CD4-positive, alpha-beta T cell treated with Interleukin-4 for 4 hours (primary cell): ENCODE data around the gene TH.

ENCODE experiments used
- DNase-seq: peaks from one replicate; pipeline ENCODE4 v3.0.0-alpha.2; 2020

TH gene

DNA sequence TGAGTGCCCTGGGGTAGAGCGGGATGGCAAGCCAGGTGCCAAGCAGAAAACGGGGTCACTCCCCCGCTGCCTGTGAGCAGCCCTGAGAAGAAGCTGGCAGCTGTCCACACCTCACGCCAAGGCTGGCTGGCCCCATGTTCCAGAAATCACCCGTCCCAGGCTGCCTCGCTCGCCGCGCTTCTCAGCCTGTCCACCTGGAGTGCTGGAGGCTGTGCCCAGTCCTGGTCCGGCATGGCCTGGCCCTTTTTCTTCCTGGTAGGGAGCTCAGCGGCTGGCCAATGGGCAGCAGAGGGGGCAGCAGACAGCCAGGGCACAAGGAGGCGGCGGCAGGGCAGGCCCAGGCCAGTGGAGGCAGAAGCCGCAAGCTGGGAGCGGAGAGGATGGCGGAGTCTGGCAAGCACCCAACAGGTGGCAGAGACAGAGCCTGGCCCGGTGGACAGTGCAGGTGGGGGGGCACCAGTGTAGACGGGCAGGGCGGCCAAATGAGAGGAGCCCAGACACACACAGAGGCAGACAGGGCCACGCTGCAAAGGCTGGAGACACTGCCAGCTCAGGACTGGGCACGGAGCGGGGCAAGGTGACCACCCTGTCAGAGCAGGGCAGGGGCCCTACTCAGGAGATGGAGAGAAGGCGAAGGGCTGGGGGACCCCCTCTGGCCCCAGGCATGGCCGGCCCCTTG is 37.2 kb upstream of the TH start:
- no peak for DNase-seq

DNA sequence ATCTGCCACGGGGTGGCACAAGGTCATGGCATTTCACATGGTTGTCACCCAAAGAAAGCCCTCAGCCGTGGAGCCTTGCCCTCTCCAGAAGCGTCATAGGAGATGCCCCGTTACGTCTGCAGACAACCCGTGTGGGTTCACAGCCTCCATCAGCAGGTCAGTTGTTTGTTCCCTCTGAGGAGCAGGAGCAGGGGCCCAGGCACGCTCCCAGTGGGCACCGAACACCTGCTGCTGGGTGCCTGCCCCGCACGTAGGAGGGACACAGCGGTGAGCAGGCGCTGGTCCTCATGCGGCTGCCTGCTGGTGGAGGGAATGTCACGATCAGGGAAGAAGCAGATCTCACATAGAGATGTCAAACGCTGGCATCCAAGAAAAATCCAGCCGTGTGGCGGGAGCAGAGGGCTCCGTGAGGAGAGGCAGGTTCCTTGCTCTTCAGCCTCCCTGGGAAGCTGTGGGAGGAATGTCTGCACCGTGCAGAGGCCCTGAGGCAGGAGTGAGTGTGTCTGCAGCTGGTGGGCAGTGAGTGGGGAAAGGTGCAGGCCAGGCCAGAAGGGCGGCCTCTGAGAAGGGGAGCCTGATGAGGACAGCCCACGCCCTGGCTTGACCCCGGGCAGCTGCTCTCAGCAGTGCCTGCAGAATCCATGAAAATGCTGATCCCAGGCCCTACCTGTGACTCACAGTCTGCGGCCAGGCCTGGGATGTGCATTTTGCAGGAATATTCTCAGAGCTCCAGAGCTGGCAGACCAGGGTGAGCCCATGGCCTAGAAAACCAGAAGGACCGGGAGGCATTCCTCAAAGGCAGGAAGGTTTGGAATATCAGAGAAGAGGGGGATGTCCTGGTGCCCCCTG is 36.4 kb upstream of the TH start:
- DNase-seq = no peak

DNA sequence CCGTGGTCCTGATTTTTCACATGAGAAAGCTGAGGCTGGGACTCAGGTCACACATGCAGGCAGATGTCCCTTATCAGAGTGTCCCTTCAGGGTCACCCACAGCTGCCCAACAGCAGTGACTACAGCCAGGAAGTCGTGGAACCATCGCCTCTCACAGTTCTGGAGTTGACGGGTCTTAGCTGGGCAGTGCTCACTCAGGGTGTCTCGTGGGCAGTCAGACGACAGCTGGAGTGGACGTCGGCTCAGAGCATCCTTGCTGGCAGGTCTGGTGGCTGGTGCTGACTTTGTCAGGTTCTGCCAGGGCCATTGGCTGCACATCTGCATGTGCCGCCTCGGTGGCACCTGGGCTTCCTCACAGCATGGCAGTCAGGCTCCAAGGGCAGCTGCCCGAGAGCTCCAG is 35.6 kb upstream of the TH start:
- no peak for DNase-seq

DNA sequence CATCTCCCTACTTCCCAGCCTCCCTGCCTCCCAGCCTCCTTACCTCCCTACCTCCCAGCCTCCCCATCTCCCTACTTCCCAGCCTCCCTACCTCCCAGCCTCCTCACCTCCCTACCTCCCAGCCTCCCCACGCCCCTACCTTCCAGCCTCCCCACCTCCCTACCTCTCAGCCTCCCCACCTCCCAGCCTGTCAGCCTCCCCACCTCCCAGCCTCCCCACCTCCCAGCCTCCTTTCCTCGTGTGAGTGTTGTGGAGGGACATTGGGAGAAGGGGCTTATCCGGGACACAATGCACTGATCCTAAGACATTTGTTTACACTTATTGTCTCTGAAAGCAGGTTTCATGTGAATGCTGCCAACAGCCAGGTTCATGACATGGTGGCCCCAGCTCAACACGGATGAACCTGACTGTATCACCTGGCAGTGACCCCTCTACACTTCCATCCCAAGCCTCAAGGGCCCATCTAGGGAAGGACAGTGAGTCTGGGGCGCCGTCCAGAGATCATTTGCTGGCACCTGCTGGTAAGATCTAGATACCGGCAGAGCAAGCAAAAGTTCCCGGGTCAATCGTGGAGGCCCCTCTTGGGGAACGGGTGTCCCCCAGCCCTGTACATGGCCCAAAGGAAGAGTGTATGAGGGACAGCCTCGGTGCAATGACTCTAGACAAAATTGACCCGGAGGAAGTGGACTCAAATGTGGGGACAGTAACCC is 34.5 kb upstream of the TH start:
- no peak for DNase-seq

GRCh38 chr11:2205214-2205720 is 33.7 kb upstream of the TH start:
- DNase-seq = no peak

- DNase-seq = no peak
Measured at GRCh38 chr11:2204361-2205213, 33.0 kb upstream of the TH start.

GRCh38 chr11:2203440-2204259 is 32.0 kb upstream of the TH start:
- no peak for DNase-seq

- DNase-seq = no peak
Measured at GRCh38 chr11:2202900-2203439, 31.4 kb upstream of the TH start.

GRCh38 chr11:2202071-2202899 is 30.7 kb upstream of the TH start:
- DNase-seq = no peak

DNA sequence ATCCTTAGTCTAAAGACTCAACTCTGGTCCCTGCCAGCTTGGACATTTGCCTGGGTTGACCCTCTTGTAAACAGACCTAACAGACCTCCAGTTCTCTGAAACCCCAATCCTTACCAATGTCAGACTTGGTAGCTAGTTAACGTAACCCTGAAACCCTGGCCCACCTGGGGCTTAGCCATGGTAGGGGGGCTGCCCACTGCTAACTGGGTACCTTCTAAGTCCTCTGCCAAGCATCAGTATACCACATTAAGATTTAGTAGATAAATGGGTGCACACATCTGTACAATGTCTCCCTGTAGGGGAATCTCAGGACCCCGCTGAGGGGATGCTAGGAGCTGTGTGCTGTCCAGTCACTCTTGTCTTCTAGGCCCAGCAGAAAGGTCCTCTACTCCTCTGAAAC is 29.9 kb upstream of the TH start:
- DNase-seq = no peak

DNA sequence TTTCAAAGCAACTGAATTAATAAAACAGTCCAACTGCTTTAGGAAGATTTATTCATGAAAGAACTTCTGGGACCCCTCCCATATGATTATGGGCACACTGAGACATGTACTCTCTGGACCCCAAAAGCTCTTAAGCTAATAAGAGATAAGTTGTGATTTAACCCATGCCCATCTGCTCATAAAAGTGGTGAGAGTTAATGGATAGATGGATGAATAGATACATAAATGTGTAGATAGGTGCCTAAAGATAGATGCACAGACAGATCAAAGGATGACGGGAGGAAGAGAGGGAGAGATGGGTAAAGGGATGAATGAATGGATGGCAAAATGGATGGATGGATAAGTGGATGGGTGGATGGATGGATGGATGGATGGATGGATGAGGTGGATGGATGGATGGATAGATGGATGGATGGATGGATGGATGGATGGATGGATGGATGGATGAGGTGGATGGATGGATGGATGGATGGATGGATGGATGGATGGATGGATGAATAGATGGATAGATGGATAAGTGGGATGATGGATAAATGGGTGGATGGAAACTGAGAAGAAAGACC is 29.4 kb upstream of the TH start:
- no peak for DNase-seq

DNA sequence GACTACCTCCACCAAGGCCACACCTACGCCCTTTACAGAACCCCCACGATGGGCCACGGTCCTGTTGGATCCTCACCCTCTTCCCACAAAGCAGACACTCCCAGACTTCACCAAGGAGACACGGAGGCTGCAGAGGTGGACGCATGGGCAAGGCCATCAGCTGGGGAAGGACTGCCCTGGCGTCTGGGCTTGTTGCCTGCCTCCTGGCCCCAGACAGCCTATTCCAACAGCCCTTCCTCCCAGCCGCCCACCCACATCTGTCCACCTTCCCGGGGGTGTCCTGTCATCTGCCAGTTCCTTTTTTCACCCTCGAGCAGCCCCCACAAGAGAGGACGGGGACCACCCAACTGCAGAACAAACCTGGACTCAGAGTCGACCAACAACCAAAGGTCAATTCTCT is 28.9 kb upstream of the TH start:
- DNase-seq = no peak

DNA sequence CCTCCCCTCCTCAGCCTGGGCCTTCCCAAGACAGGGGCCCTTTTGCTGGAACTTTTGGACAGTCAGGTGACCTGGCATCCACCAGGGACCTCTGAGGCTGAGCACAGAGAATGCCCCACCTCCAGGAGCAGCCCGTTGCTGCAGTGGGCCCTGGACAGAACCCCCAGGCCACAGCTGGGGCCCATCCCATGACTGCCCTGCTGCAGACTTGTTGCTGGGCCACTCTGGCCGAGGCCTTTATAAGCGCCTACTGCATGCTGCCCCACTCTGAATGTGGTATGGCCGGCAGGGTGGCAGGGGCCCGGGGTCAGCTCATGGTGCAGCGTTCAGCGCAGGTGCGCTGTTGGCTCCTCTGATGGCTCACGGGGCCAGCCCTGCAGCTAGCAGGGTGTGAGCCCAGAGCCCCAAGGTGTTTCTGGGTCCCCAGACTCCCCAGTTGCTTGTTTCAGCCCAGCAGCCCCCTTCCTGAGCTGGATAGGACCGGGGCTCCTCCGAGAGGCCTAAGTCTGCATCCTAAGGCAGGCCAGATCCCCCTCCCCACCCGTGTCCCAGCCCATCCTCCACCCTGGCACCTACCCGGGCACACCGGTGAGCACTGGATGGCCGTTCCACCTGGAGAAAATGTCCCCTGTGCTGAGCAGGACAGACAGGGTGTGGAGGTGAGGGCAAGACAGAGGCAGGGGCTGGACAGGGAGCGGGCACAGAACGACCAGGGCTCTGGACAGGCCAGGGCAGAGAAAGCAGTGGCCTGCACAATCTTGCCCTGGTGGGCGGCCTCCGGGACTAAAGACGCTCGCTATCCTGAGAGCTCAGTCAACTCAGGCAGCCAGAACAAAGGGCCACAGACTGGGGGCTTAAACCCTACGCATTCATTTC is 28.1 kb upstream of the TH start:
- DNase-seq = no peak

DNA sequence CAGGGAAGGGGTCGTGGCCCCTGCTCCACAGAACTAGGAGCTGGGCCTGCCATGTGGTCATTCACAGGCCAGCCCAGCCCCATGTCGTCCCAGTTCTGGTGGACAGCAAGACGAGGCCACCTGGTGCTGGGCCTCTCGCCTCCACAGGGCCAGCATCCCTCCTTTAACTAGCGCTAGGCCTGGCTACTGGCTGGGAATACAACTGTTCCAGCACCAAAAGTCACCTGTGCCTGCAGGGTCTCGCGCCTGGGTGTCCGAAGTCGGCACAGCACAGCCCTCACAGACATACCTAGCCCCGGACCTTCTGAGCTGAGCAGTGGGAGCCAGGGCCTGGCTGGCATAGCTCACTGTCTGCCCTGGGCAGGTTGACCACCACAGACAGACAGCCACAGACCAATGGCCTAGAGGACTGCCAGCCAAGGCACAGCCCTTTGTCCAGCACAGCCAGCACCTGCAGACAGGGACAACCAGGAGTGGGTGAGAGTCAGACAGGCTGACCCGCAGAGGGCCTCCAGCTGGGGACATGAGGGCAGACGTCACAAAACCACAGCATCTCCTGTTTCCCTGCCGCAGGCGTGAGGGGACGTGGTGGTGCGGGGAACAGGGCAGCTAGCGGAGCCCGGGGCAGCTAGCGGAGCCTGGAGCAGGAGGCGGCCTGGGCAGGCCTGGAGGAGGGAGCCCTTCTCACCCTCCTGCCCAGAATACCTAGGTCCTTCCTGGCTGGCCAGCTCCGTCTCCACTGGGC is 27.2 kb upstream of the TH start:
- no peak for DNase-seq

GRCh38 chr11:2197771-2198520 is 26.3 kb upstream of the TH start:
- no peak for DNase-seq

- DNase-seq = peak; percentile 55
Measured at GRCh38 chr11:2196970-2197770, 25.6 kb upstream of the TH start.

- DNase-seq = no peak
Measured at GRCh38 chr11:2195756-2196088, 24.1 kb upstream of the TH start.
